NCI-H187 (cell line): ENCODE measurements around the gene BDH1.
"Not testable (repeated sequence)": the region's sequence is repeated elsewhere in the genome, so short reads cannot be mapped to it uniquely, and the experiment has no call there.

ENCODE experiments used
- DNase-seq, 2 experiments: peaks; one replicate each; lab custom pipeline; 2025; lab: John Stamatoyannopoulos, UW

The BDH1 gene

DNA sequence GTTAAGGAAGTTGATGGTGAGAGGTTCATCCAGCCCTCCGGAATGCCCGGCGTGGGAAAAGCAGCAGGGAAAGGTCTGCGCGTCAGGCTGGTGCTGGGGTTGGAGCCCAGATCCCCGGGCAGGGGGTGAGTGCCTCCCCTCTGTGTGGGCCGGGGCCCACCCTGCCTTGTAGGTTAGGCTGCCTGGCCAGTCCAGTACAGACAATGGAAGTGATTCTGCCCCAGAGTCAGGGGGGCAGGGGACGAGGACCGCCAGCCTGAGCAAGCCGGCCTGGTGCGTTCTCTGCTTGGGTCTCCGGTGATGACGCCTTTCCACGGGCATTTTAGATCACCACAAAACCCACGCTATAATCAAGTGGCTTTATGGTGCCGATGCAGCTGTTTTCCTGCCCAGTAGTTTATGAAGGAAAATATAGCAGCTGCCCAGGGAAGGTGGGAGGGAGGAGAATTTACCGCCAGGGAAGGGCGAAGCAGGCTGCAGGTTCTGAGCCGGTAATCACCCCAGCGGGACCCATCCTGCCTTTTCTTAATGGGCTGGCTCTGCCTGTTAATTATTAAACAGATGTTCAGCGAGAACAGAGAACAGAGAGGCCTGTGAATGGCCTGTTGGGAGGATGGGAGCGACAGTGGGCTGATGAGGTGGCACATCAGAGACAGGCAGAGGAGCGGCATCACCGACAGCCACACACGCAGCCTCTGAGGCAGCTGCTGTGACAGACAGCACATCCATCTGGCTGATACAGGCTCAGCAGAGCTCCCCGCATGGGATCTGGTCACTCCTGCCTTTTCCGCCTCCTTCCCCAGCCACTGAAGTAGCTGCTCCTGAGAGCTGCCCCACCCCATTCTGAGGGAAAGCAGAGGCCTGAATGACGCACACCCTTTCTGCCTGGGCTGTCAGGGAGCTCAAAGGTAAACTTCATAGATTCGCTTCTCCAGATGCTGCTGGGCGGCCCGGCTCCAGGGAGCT lies 35.2 kb downstream of the BDH1 start:
- peak; percentile 25 to 29 for DNase-seq

DNA sequence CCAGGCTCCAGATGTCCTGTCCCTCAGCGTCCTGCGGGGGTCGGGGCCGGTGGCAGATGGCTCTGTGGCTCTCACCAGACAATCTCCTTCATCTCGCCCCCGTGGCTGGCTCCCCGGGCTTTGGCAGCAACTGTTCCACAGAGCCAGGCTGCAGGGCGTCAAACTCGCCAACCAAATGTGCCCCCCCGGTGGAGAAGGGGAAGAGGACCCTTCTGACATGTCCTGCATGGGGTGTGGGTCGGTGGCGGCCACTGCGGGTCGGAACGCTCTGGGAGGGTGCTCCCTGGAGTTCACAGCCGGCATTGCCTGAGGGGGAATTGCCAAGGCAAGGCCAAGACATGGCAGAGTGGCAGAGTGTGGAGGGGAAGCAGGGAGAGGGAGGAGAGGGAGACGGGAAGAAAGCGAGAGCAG lies 36.0 kb downstream of the BDH1 start:
- no peak for DNase-seq

- DNase-seq: no peak
Observed at GRCh38 chr3:197518881-197519421, 36.8 kb downstream of the BDH1 start.

GRCh38 chr3:197517922-197518683 lies 37.7 kb downstream of the BDH1 start:
- DNase-seq: not testable (repeated sequence)

- DNase-seq: not testable (repeated sequence)
Observed at GRCh38 chr3:197516890-197517606, 38.7 kb downstream of the BDH1 start.

DNA sequence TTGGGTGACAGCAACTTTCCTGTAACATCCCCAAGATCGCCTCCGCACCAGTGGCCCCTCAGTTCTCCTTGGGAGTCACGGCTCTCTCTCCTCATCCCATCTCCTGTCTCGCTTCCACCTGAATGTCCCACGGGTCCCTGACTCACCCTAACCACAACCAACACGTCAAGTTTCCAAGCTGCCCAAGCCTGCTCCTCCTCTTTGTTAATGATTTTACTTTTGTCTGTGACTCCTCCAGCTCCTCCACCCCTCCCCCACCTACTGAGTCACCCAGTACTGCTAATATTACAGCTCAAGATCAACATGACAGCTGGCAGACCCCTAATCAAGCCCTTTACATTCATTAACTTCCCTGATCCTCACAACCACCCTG lies 39.3 kb downstream of the BDH1 start:
- no peak for DNase-seq

GRCh38 chr3:197514786-197515355 lies 40.9 kb downstream of the BDH1 start:
- no peak for DNase-seq

DNA sequence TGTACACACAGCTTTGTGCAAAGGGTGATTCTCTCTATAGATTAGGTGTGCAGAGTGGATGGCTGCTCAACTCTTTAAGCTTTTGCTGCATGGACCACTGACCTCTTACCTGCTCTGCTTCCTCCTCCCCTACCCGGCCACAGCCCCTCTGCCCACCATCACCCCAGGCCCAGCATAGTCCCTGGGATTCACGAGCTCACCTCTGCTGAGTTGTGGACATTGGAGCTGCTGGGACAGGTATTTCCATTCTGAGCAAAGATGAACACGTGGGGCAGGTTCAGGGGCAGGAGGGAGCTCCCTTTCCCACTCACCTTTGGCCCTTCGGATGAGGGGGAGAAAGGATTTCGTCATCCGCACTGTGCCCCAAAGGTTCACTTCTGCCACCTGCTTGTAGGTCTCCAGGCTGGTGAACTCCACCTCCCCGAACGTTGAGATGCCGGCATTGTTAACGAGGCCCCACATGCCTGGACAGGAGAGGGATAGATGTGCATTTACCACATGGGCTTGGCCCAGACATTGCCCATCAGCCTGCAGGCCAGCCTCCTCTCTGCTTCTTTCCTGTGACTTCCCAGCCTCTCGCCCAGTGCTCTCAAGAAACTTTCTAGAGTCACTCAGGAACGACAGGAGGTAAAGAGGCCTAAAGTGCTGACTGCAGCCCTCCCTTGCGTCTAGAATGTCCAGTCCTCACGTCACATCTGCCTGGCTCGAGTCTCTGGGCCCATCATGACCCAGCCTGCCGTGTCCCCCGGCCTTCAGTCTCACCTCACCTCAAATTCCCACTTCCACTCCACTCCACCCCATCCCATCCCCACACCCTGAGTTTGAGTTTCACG lies 41.6 kb downstream of the BDH1 start:
- DNase-seq: no peak

DNA sequence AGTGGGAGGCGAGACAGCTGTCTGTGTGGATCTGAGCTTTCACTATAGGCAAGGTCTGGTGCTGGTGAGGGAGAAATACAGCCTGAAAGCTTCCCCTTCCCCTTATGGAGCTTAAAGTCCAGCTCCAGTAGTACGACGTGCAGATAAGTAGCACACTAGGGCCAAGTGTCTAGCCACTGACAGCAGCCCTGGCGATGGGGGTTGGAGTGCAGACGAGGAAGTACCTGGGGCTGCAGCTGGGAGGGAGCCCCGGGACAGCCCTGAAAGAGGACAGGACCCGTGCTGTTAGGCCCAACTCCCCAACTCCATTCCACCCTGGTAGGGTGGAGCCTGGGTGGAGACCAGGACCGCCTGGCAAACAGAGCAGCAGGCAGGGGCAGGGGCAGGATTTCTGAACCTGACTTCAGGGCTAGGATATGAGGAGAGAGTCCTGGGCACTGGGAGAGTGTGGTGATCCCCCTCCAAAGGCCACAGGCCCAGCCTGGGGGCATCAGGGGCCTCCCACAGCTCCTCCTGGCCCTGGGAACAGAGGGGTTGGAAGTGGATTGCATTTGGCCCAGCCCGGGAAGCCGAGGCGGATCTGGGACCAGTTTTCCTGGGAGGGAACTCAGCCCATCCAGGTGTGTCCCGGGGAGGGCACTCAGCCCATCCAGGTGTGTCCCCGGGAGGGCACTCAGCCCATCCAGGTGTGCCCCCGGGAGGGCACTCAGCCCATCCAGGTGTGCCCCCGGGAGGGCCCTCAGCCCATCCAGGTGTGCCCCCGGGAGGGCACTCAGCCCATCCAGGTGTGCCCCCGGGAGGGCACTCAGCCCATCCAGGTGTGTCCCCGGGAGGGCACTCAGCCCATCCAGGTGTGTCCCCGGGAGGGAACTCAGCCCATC lies 42.8 kb downstream of the BDH1 start:
- DNase-seq: no peak

- DNase-seq: no peak
Observed at GRCh38 chr3:197511853-197512635, 43.7 kb downstream of the BDH1 start.

- no peak for DNase-seq
Observed at GRCh38 chr3:197511130-197511529, 44.6 kb downstream of the BDH1 start.

- no peak for DNase-seq
Observed at GRCh38 chr3:197510642-197511018, 45.1 kb downstream of the BDH1 start.

- no peak for DNase-seq
Observed at GRCh38 chr3:197508924-197509775, 46.6 kb downstream of the BDH1 start.

DNA sequence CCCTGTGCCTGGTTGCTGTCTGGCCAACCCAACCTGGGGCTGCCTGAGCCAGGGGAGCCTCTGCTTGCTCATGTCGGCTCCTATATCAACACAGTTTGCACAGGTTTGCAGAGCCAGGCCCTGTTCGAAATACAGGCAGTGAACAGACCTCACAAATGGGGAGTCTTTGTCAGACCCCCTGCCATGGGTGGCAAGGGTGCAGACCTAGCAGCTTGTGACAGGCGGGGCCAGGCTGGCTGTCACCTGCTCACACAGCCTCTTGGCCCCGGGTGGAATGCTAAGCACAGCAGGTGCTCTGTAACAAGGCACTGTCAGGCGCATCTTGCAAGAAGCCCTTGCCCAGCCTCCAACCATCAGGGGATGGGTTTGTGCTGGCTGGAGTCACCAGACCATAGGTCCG lies 47.3 kb downstream of the BDH1 start:
- no peak for DNase-seq

- DNase-seq: no peak
Observed at GRCh38 chr3:197508051-197508451, 47.7 kb downstream of the BDH1 start.

DNA sequence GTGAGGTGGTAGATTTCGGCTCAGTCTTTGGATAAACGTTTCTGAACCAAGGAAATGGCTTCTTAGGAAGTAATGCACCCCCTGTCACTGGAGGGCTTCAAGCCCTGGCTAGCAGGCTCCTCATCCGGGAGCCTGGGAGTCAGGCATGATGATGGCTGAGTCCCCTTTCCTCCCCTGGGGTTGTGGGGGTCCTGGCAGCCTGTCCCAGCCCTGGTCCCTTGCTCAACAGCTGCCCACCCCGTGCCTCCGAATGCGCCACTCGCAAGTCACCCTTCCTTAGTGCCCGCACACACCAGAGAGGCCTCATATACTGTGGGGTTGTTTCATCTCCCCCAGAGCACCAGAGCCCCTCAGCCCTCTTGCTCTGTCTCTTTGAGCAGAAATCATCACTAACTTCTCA lies 48.2 kb downstream of the BDH1 start:
- no peak for DNase-seq

- DNase-seq: no peak
Observed at GRCh38 chr3:197507081-197507480, 48.7 kb downstream of the BDH1 start.
